ENCODE data around the gene ARRB1. TPM values are rescaled to one million over a fixed set of nuclear protein-coding genes. Genes with fewer than 3 reads are reported as not detected.

ARRB1 gene
- total RNA-seq, 2 donors from 2014 or later: 42.3 to 44.3 TPM

- no peak for DNase-seq (ENCODE audit: low spot score)
- intact Hi-C loops (cut with DNase I): no loop called here
Measured at GRCh38 chr11:75223954-75224643, 127.4 kb downstream of the ARRB1 start.

DNA sequence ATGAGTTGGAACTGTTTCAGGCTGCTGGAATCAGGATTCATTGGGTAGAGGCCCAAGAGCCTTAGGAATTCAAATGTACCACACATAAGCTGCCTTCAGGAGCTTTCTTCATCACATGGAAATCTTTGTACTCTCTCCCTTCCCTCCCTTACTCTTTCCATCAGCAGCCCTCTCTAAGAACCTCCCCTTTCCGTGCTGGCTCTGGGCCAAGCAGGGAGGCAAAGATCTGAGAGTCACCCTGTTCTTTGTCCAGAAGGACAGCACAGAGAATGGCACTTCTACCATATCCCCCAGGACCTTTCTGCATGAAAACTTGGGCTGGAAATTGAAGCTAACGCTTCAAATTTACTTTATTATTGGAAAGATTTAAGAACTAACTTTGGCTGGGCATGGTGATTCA, 131.6 kb downstream of the ARRB1 start:
- DNase-seq (ENCODE audit: low spot score): no peak
- intact Hi-C loops (cut with DNase I): no loop called here

- intact Hi-C loops (cut with DNase I): no loop called here
- DNase-seq (ENCODE audit: low spot score): no peak
Measured at GRCh38 chr11:75214843-75215242, 136.6 kb downstream of the ARRB1 start.

GRCh38 chr11:75214411-75214821, 137.0 kb downstream of the ARRB1 start:
- intact Hi-C loops (cut with DNase I): no loop called here
- peak; percentile 93 for DNase-seq (ENCODE audit: low spot score)

Small RNA genes lying within 50 kb of the gene (microRNA-seq; reads per million reads assigned to microRNA genes)
- gene MIR326 (ENCODE audit: borderline microRNAs expressed in 2 of 2): 2.3 to 12.6 reads per million in 2 donors

Other genes with a start within 250 kb of the ARRB1 start
- gene SLCO2B1, start 200.6 kb downstream of the ARRB1 start, total RNA-seq: 100 to 1,000 TPM in 1 of 2 donors, 10 to 100 TPM in 1; 95.3 to 171 TPM
- under 1 TPM; 0.46 to 0.67 TPM for gene TPBGL, start 110.9 kb downstream of the ARRB1 start, total RNA-seq
- gene RPS3, start 47.9 kb upstream of the ARRB1 start, total RNA-seq: 1,000 to 10,000 TPM; 1,304 to 1,399 TPM
- under 1 TPM; 0.67 to 0.79 TPM for gene KLHL35, start 81.5 kb upstream of the ARRB1 start, total RNA-seq
- gene GDPD5, start 174.3 kb upstream of the ARRB1 start, total RNA-seq: 10 to 100 TPM; 30.1 to 37.5 TPM
- 100 to 1,000 TPM; 145 to 255 TPM for gene SERPINH1, start 210.6 kb upstream of the ARRB1 start, total RNA-seq

Data from posterior vena cava (tissue), 2 donors.